Endothelial cell of umbilical vein (primary cell): ENCODE results near the gene UST. TPM values are rescaled to one million over a fixed set of nuclear protein-coding genes. Genes with fewer than 3 reads are reported as not detected.

Experiments
- BruUV-seq: library from RNA; stranded (reverse); fragments of 400-500 nt; replicated peaks from 2 replicates; lab custom pipeline; 2021; lab: Mats Ljungman, UMichigan
- CTCF ChIA-PET: fragments of 300-600, 350-600 bp; sonication (Branson Sonifier 250); formaldehyde crosslinking; loops from one replicate; lab custom pipeline; 2021; ENCODE audit warnings: antibody characterized with exemption, inconsistent platforms; lab: Charles Lee
- POLR2A ChIA-PET: fragments of 300-600, 350-600 bp; sonication (Branson Sonifier 250); formaldehyde crosslinking; loops from one replicate; lab custom pipeline; 2021; ENCODE audit warnings: antibody characterized with exemption, inconsistent platforms; lab: Charles Lee
- DNase-seq: peaks from one replicate; pipeline ENCODE4 v3.0.0-alpha.2; 2011; ENCODE audit warnings: low read depth, low spot score
- FAIRE-seq: peaks from 2 replicates; lab custom pipeline; 2011; peaks lifted over from hg19 to GRCh38; lab: Jason Lieb, UNC
- H2AFZ ChIP-seq: 2 replicates; pipeline ENCODE4 v1.6.0; 2012; ENCODE audit warnings: low read depth, low read length, control low read depth, inconsistent platforms
- H3K27ac ChIP-seq: 2 replicates; pipeline ENCODE4 v1.5.1; 2011; ENCODE audit warnings: low read depth, mild to moderate bottlenecking, control low read depth, low read length, moderate library complexity; ENCODE audit not compliant: insufficient read depth
- H3K27me3 ChIP-seq, 2 experiments: 2 replicates each; pipeline versions ENCODE4 v1.6.0 to v1.6.1; 2011; ENCODE audit warnings: low read length in 2 of 2, mixed read lengths in 1 of 2; ENCODE audit not compliant: control insufficient read depth in 2 of 2, insufficient read depth in 2 of 2
- H3K36me3 ChIP-seq, 2 experiments: 2 replicates in 1 of 2; 3 replicates in 1 of 2; pipeline ENCODE4 v1.5.1; 2011; ENCODE audit warnings: low read length in 2 of 2, mild to moderate bottlenecking in 1 of 2, moderate library complexity in 1 of 2; ENCODE audit not compliant: control insufficient read depth in 2 of 2, insufficient read depth in 2 of 2; ENCODE audit errors: extremely low read depth in 1 of 2
- H3K4me1 ChIP-seq: 3 replicates; pipeline ENCODE4 v1.5.1; 2011; ENCODE audit warnings: mild to moderate bottlenecking, low read length; ENCODE audit not compliant: control insufficient read depth, insufficient read depth; ENCODE audit errors: extremely low read depth
- H3K4me2 ChIP-seq: 2 replicates; pipeline ENCODE4 v1.6.1; 2011; ENCODE audit warnings: low read length, control low read depth, mixed read lengths; ENCODE audit not compliant: insufficient read depth
- H3K4me3 ChIP-seq, 3 experiments: fragments of 200-600 bp in 1 of 3; sonication (generic), shearing (Covaris generic) in 1 of 3; replicated peaks in 1 of 3; 2 replicates each; pipeline ENCODE4 v1.5.1; 2011 to 2016; ENCODE audit warnings: control low read depth in 3 of 3, low read length in 3 of 3, mild to moderate bottlenecking in 2 of 3, inconsistent platforms in 1 of 3, low read depth in 1 of 3, moderate library complexity in 1 of 3; ENCODE audit not compliant: insufficient read depth in 1 of 3
- H3K79me2 ChIP-seq: 2 replicates; pipeline ENCODE4 v1.6.0; 2012; ENCODE audit warnings: low read length, inconsistent platforms; ENCODE audit not compliant: control insufficient read depth, insufficient read depth
- H3K9ac ChIP-seq: replicated peaks from 2 replicates; pipeline ENCODE3; 2011; ENCODE audit warnings: low read length, control low read depth; ENCODE audit not compliant: insufficient read depth; ENCODE audit errors: extremely low read depth
- H3K9me1 ChIP-seq: replicated peaks from 3 replicates; pipeline ENCODE4 v1.6.0; 2011; ENCODE audit warnings: mild to moderate bottlenecking, low read length; ENCODE audit not compliant: control insufficient read depth, insufficient read depth; ENCODE audit errors: extremely low read depth
- H3K9me3 ChIP-seq: replicated peaks from 2 replicates; pipeline ENCODE4 v1.5.1; 2012; ENCODE audit warnings: low read length, inconsistent platforms; ENCODE audit not compliant: control insufficient read depth, insufficient read depth
- H4K20me1 ChIP-seq: replicated peaks from 2 replicates; pipeline ENCODE3; 2011; ENCODE audit warnings: mild to moderate bottlenecking, low read length; ENCODE audit not compliant: control insufficient read depth, insufficient read depth; ENCODE audit errors: extremely low read depth
- CTCF ChIP-seq, 2 donors: IDR thresholded peaks; 1 replicate in 1 of 2; 2 replicates in 1 of 2; pipeline ENCODE4 v1.5.1; 2011; ENCODE audit warnings: low read length in 2 of 2, mild to moderate bottlenecking in 2 of 2, moderate library complexity in 2 of 2, control low read depth in 1 of 2, inconsistent platforms in 1 of 2, low read depth in 1 of 2; ENCODE audit not compliant: insufficient read depth in 1 of 2; ENCODE audit errors: extremely low read depth in 1 of 2
- EZH2 ChIP-seq: IDR thresholded peaks from 2 replicates; pipeline ENCODE4 v1.6.1; 2012; ENCODE audit warnings: borderline replicate concordance, low read depth, mild to moderate bottlenecking, moderate library complexity, low read length, inconsistent platforms; ENCODE audit not compliant: severe bottlenecking
- FOS ChIP-seq: IDR thresholded peaks from 2 replicates; pipeline ENCODE4 v1.6.1; 2011; ENCODE audit warnings: mild to moderate bottlenecking, low read length, moderate library complexity, borderline replicate concordance; ENCODE audit not compliant: insufficient read depth
- GATA2 ChIP-seq: IDR thresholded peaks from 2 replicates; pipeline ENCODE4 v1.7.0; 2011; ENCODE audit warnings: low read depth, mild to moderate bottlenecking, moderate library complexity, mixed read lengths, low read length; ENCODE audit not compliant: insufficient read length, insufficient read depth
- JUN ChIP-seq: IDR thresholded peaks from 2 replicates; pipeline ENCODE4 v1.6.1; 2011; ENCODE audit warnings: borderline replicate concordance, low read depth; ENCODE audit not compliant: insufficient read length, insufficient read depth
- MAX ChIP-seq: IDR thresholded peaks from 2 replicates; pipeline ENCODE4 v1.6.1; 2011; ENCODE audit not compliant: insufficient read depth, insufficient read length
- MYC ChIP-seq: IDR thresholded peaks from one replicate; pipeline ENCODE4 v1.6.1; 2011; ENCODE audit warnings: mild to moderate bottlenecking, low read depth, low read length
- POLR2A ChIP-seq: IDR thresholded peaks from 2 replicates; pipeline ENCODE4 v1.6.1; 2012; ENCODE audit warnings: low read depth, mild to moderate bottlenecking, control low read depth, low read length
- POLR2AphosphoS5 ChIP-seq: IDR thresholded peaks from 2 replicates; pipeline ENCODE4 v1.6.1; 2012; ENCODE audit warnings: low read depth, mild to moderate bottlenecking, control low read depth, low read length, moderate library complexity; ENCODE audit not compliant: insufficient read depth
- dilution Hi-C: fragments of 300-500 bp; cut with MboI; formaldehyde crosslinking; loops from one replicate; pipeline ENCODE4 v1.15.0; 2019; ENCODE audit warnings: low sequenced_read_pairs; ENCODE audit not compliant: extremely low pct_ligation_motif_present
- intact Hi-C: fragments of 100-400 bp; cut with micrococcal nuclease; formaldehyde crosslinking; loops from one replicate; pipeline ENCODE4 v1.10.0; 2022
- polyA plus RNA-seq, 4 experiments: library from polyadenylated mRNA; depleted of rRNA in 3 of 4; stranded (reverse) in 3 of 4; unstranded in 1 of 4; fragments of >200 nt; gene quantifications; 2 replicates each; pipeline versions ENCODE4 v1.2.1 to v1.2.3, GENCODE V29; 2011 to 2012; ENCODE audit warnings: missing spikeins in 1 of 4
- total RNA-seq: library from RNA; stranded (reverse); gene quantifications from 2 replicates; pipeline ENCODE4 v1.2.3, GENCODE V29; 2021

Gene UST
- total and polyA plus RNA-seq, 2 donors (not counting 3 experiments of a cell fraction or from before 2014, with no cell fraction given): 0.26 to 0.84 TPM

- no peaks in the 10 kb centered on the region for H3K36me3 ChIP-seq
- ChIA-PET POLR2A (no interaction called here), CTCF (interaction anchor here (1.2 to 3.5 kb wide), 3 partner anchors 9 to 337 kb away, joined by 3 to 17 read pairs (median 4); no protein-coding TSS in a partner anchor)
- no peaks in the 10 kb centered on the region for H4K20me1 ChIP-seq
- dilution Hi-C loops (no loop called here), intact Hi-C loops (no loop called here)
- no peaks in the 10 kb centered on the region for H3K4me1 ChIP-seq
- no peak overlapping the region for H3K9ac ChIP-seq
- no peak overlapping the region for H3K4me2 ChIP-seq
- no peak overlapping the region for H2AFZ ChIP-seq
- H3K9me1 ChIP-seq: no peaks in the 10 kb centered on the region
- FAIRE-seq (no peak), DNase-seq (no peak)
- peaks cover 6 to 13% of the 10 kb centered on the region in 2 experiments for H3K27me3 ChIP-seq
- no peaks in the 10 kb centered on the region for H3K9me3 ChIP-seq
- TF ChIP-seq POLR2AphosphoS5 (no peak), POLR2A (no peak)
- H3K27ac ChIP-seq: no peak overlapping the region
- no TSS peak for BruUV-seq
- no peaks in the 10 kb centered on the region for H3K79me2 ChIP-seq
- H3K4me3 ChIP-seq: no peak overlapping the region
Observed at GRCh38 chr6:149094934-149095351, 348.1 kb downstream of the UST start.

- H3K36me3 ChIP-seq: no peaks in the 10 kb centered on the region
- H3K4me3 ChIP-seq: no peak overlapping the region
- no peaks in the 10 kb centered on the region for H3K79me2 ChIP-seq
- H3K9me3 ChIP-seq: no peaks in the 10 kb centered on the region
- H4K20me1 ChIP-seq: no peaks in the 10 kb centered on the region
- H3K9ac ChIP-seq: no peak overlapping the region
- FAIRE-seq (no peak), DNase-seq (no peak)
- H2AFZ ChIP-seq: no peak overlapping the region
- H3K27me3 ChIP-seq: peaks cover 6 to 13% of the 10 kb centered on the region in 2 experiments
- no peak overlapping the region for H3K27ac ChIP-seq
- H3K4me1 ChIP-seq: no peaks in the 10 kb centered on the region
- ChIA-PET CTCF (interaction anchor here (0.7 to 3.5 kb wide), 6 partner anchors 9 to 336 kb away, joined by 3 to 17 read pairs (median 4); no protein-coding TSS in a partner anchor), POLR2A (no interaction called here)
- H3K9me1 ChIP-seq: no peaks in the 10 kb centered on the region
- no peak for TF ChIP-seq MAX
- no peak for TF ChIP-seq MYC
- no peak for TF ChIP-seq EZH2
- TF ChIP-seq GATA2: no peak
- no peak for TF ChIP-seq POLR2AphosphoS5
- no peak for TF ChIP-seq CTCF (IDR thresholded peaks at IDR 0.05; ENCODE audit: extremely low read depth in 1 of 2, insufficient read depth in 1 of 2, low read depth in 1 of 2, low read length in 2 of 2)
- TF ChIP-seq FOS: no peak
- TF ChIP-seq JUN: no peak
- TF ChIP-seq POLR2A: no peak
- no TSS peak for BruUV-seq
- H3K4me2 ChIP-seq: no peak overlapping the region
- intact Hi-C loops (no loop called here), dilution Hi-C loops (no loop called here)
Observed at GRCh38 chr6:149095842-149096241, 349.0 kb downstream of the UST start.
